K562 treated with DMSO at 1 percent for 12 hours (cell line): ENCODE data around the gene SERPINA5. TPM values are rescaled to one million over a fixed set of nuclear protein-coding genes. Genes with fewer than 3 reads are reported as not detected.

Experiments used
- total RNA-seq: library from RNA; unstranded; fragments of 300-600 nt; gene quantifications from 2 replicates; pipeline ENCODE4 v1.2.3, GENCODE V29; 2022; ENCODE audit not compliant: insufficient read depth

The SERPINA5 gene, protein sequence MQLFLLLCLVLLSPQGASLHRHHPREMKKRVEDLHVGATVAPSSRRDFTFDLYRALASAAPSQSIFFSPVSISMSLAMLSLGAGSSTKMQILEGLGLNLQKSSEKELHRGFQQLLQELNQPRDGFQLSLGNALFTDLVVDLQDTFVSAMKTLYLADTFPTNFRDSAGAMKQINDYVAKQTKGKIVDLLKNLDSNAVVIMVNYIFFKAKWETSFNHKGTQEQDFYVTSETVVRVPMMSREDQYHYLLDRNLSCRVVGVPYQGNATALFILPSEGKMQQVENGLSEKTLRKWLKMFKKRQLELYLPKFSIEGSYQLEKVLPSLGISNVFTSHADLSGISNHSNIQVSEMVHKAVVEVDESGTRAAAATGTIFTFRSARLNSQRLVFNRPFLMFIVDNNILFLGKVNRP
- not detected in 2 replicates for total RNA-seq

GRCh38 chr14:94581127-94581999 lies at the start of gene SERPINA5:
TSS of gene SERPINA5 (plus strand) at chr14:94581426. CDS start at chr14:94587363, 5,937 bp downstream.

DNA sequence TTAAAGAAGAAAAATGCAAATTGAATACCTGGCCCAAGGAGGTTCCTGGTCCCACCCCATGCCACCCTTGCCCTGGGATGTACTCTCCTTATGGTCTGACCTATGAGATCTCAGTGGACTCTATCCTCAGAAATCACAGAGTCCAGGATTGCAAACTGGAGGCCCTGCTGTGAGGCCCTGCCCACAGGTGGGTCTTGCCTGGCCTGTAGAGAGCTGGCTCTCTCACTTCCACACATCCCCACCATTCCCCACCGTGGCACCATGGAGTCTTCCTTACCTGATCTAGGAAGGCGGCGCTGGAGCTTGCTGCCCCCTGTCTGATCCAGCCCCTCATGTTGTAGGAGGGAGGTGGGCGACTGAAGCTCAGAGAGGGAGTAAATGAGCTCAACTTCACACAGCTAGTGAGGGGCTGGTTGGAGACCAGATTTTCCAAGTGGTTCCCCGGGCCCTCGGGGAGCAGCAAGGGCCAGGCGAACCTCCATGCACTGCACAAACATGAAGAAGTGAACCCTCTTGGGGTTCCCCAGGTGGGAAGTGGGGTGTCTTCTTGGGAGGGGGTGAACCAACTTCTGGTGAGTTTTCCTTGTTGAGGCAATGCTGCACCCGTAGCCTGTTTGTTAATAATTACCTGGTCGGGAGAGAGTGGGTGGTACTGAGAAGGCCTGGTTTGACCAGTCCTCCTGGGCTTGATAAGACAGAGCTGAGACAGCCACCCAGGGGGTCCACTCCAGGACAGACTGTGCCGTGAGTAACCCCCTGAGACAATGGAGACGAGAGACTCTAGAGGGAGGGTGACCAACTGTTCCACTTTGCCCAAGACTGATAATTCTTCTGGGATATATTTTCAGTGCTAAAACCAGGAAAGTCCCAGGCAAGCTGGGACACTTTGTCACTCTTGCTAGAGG lies 20.2 kb upstream of the SERPINA5 start, which contains the start of gene SERPINA4:
Gene SERPINA4, plus strand, starts transcription at position 692 of the 905 bp plus-strand sequence. CDS start 2,041 bp downstream, outside the sequence.

DNA sequence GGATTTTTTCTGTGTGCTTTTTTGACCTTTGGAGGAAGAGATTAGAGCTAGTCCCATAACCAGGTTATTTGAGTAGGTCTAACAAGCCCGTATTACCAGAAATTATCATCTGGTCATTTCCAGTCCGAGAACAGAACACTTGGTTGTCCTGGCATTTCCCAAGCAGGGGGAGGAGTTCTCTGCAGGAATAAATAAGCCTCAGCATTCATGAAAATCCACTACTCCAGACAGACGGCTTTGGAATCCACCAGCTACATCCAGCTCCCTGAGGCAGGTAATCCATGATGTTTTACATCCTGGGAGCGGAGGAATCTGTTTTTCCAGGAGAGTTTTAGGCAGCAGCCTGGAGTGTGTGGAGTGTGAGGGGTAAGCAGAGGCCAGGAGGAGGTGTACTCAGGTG lies 30.9 kb downstream of the SERPINA5 start, which contains the start of gene SERPINA3:
Gene SERPINA3, plus strand, starts transcription at position 218 of the 400 bp plus-strand sequence. CDS start 2,051 bp downstream, outside the sequence.

Other genes starting within 250 kb of the SERPINA5 start
- gene SERPINA2, start 214.7 kb upstream of the SERPINA5 start, total RNA-seq, result not detected in 2 replicates
- gene SERPINA1, start 192.8 kb upstream of the SERPINA5 start, total RNA-seq, result not detected in 2 replicates
- not detected in 2 replicates for gene SERPINA11, start 128.6 kb upstream of the SERPINA5 start, total RNA-seq
- not detected in 2 replicates for gene SERPINA9, start 105.2 kb upstream of the SERPINA5 start, total RNA-seq
- gene SERPINA12, start 72.0 kb upstream of the SERPINA5 start, total RNA-seq, result not detected in 2 replicates
- gene SERPINA4, start 20.0 kb upstream of the SERPINA5 start, total RNA-seq, result not detected in 2 replicates
- gene SERPINA3, start 31.0 kb downstream of the SERPINA5 start, total RNA-seq, result not detected in 2 replicates
- not detected in 2 replicates for gene GSC, start 188.7 kb downstream of the SERPINA5 start, total RNA-seq